Measurements from ENCODE around the gene ATL1.
"Not testable (repeated sequence)": the region's sequence is repeated elsewhere in the genome, so short reads cannot be mapped to it uniquely, and the experiment has no call there.

The ATL1 gene

GRCh38 chr14:50622978-50623377 lies 63.0 kb downstream of the ATL1 start:
- Histone ChIP-seq H4K20me1 (ENCODE audit: insufficient read depth, low read length) (no peaks in the 10 kb centered on the region), H2AFZ (ENCODE audit: low read depth, low read length) (no peak overlapping the region), H3K27me3 (ENCODE audit: insufficient read depth, low read length, poor library complexity) (no peaks in the 10 kb centered on the region), H3K9ac (ENCODE audit: low read depth, low read length) (no peak overlapping the region), H3K4me2 (ENCODE audit: insufficient read depth, low read length) (no peak overlapping the region), H3K4me1 (ENCODE audit: insufficient read depth, low read length) (no peaks in the 10 kb centered on the region), H3K36me3 (ENCODE audit: insufficient read depth, low read length) (0 out of 2 replicates have a peak, but pooled peaks cover under 1% of the 10 kb centered on the region), H3K27ac (ENCODE audit: low read length) (no peak overlapping the region), H3K79me2 (ENCODE audit: insufficient read depth, low read length) (no peaks in the 10 kb centered on the region), H3K4me3 (ENCODE audit: low read depth in 1 of 2, low read length in 2 of 2) (no peak overlapping the region), H3K9me3 (ENCODE audit: insufficient read depth, low read length, severe bottlenecking) (no peaks in the 10 kb centered on the region)
- no peak for DNase-seq
- no peak for ATAC-seq (ENCODE audit: insufficient read depth, low read depth)
- TF ChIP-seq EZH2 (IDR thresholded peaks at IDR 0.05; ENCODE audit: borderline replicate concordance, low read depth, low read length, severe bottlenecking), result no peak
- TF ChIP-seq, protein P1, sequence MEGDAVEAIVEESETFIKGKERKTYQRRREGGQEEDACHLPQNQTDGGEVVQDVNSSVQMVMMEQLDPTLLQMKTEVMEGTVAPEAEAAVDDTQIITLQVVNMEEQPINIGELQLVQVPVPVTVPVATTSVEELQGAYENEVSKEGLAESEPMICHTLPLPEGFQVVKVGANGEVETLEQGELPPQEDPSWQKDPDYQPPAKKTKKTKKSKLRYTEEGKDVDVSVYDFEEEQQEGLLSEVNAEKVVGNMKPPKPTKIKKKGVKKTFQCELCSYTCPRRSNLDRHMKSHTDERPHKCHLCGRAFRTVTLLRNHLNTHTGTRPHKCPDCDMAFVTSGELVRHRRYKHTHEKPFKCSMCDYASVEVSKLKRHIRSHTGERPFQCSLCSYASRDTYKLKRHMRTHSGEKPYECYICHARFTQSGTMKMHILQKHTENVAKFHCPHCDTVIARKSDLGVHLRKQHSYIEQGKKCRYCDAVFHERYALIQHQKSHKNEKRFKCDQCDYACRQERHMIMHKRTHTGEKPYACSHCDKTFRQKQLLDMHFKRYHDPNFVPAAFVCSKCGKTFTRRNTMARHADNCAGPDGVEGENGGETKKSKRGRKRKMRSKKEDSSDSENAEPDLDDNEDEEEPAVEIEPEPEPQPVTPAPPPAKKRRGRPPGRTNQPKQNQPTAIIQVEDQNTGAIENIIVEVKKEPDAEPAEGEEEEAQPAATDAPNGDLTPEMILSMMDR (IDR thresholded peaks at IDR 0.05; ENCODE audit: borderline replicate concordance, extremely low read depth, low read length, poor library complexity, severe bottlenecking), result no peak

GRCh38 chr14:50624447-50624846 lies 64.5 kb downstream of the ATL1 start:
- Histone ChIP-seq H3K4me2 (ENCODE audit: insufficient read depth, low read length) (no peak overlapping the region), H3K27me3 (ENCODE audit: insufficient read depth, low read length, poor library complexity) (no peaks in the 10 kb centered on the region), H3K4me3 (ENCODE audit: low read depth in 1 of 2, low read length in 2 of 2) (no peak overlapping the region), H3K36me3 (ENCODE audit: insufficient read depth, low read length) (0 out of 2 replicates have a peak, but pooled peaks cover 3% of the 10 kb centered on the region), H3K4me1 (ENCODE audit: insufficient read depth, low read length) (no peaks in the 10 kb centered on the region), H3K9me3 (ENCODE audit: insufficient read depth, low read length, severe bottlenecking) (no peaks in the 10 kb centered on the region), H3K27ac (ENCODE audit: low read length) (no peak overlapping the region), H4K20me1 (ENCODE audit: insufficient read depth, low read length) (no peaks in the 10 kb centered on the region), H3K9ac (ENCODE audit: low read depth, low read length) (no peak overlapping the region), H3K79me2 (ENCODE audit: insufficient read depth, low read length) (no peaks in the 10 kb centered on the region), H2AFZ (ENCODE audit: low read depth, low read length) (no peak overlapping the region)
- TF ChIP-seq EZH2 (IDR thresholded peaks at IDR 0.05; ENCODE audit: borderline replicate concordance, low read depth, low read length, severe bottlenecking), result no peak
- TF ChIP-seq, protein P1 (IDR thresholded peaks at IDR 0.05; ENCODE audit: borderline replicate concordance, extremely low read depth, low read length, poor library complexity, severe bottlenecking), result no peak
- DNase-seq (no peak), ATAC-seq (ENCODE audit: insufficient read depth, low read depth) (no peak)

DNA sequence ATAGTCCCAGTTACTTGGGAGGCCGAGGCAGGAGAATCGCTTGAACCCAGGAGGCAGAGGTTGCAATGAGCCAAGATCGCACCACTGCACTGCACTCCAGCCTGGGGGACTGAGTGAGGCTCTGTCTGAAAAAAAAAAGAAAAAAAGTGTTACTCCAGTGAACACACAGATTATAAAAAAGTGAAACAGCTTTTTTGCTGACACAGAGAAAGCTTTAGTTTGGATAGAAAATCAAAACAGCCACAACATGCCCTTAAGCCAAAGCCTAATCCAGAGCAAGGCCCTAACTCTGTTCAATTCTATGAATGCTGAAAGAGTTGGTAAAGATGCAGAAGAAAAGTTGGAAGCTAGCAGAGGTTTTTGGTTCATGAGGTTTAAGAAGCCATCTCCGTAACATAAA lies 65.0 kb downstream of the ATL1 start:
- H3K9ac ChIP-seq (ENCODE audit: low read depth, low read length); H3K27ac ChIP-seq (ENCODE audit: low read length); H3K4me3 ChIP-seq (ENCODE audit: low read depth in 1 of 2, low read length in 2 of 2); H3K9me3 ChIP-seq (ENCODE audit: insufficient read depth, low read length, severe bottlenecking); H3K4me1 ChIP-seq (ENCODE audit: insufficient read depth, low read length); H3K79me2 ChIP-seq (ENCODE audit: insufficient read depth, low read length); H3K4me2 ChIP-seq (ENCODE audit: insufficient read depth, low read length); H3K27me3 ChIP-seq (ENCODE audit: insufficient read depth, low read length, poor library complexity); H3K36me3 ChIP-seq (ENCODE audit: insufficient read depth, low read length); H4K20me1 ChIP-seq (ENCODE audit: insufficient read depth, low read length); ATAC-seq (ENCODE audit: insufficient read depth, low read depth); DNase-seq; H2AFZ ChIP-seq (ENCODE audit: low read depth, low read length): not testable (repeated sequence)

GRCh38 chr14:50631408-50631821 lies 71.5 kb downstream of the ATL1 start:
- H4K20me1 ChIP-seq (ENCODE audit: insufficient read depth, low read length), result no peaks in the 10 kb centered on the region
- no peaks in the 10 kb centered on the region for H3K27me3 ChIP-seq (ENCODE audit: insufficient read depth, low read length, poor library complexity)
- H3K36me3 ChIP-seq (ENCODE audit: insufficient read depth, low read length), result peaks cover 10% of the 10 kb centered on the region; the same call in 1 of the 2 replicates
- H3K4me2 ChIP-seq (ENCODE audit: insufficient read depth, low read length), result no peak overlapping the region
- H3K4me3 ChIP-seq (ENCODE audit: low read depth in 1 of 2, low read length in 2 of 2), result no peak overlapping the region
- DNase-seq (no peak), ATAC-seq (ENCODE audit: insufficient read depth, low read depth) (no peak)
- no peaks in the 10 kb centered on the region for H3K79me2 ChIP-seq (ENCODE audit: insufficient read depth, low read length)
- H3K27ac ChIP-seq (ENCODE audit: low read length), result no peak overlapping the region
- TF ChIP-seq EZH2 (IDR thresholded peaks at IDR 0.05; ENCODE audit: borderline replicate concordance, low read depth, low read length, severe bottlenecking), result no peak
- no peaks in the 10 kb centered on the region for H3K9me3 ChIP-seq (ENCODE audit: insufficient read depth, low read length, severe bottlenecking)
- no peaks in the 10 kb centered on the region for H3K4me1 ChIP-seq (ENCODE audit: insufficient read depth, low read length)
- no peak overlapping the region for H2AFZ ChIP-seq (ENCODE audit: low read depth, low read length)
- no peak overlapping the region for H3K9ac ChIP-seq (ENCODE audit: low read depth, low read length)
